ENCODE data around the gene KPNA6. TPM values are rescaled to one million over a fixed set of nuclear protein-coding genes. Genes with fewer than 3 reads are reported as not detected.

The KPNA6 gene
- total and polyA plus RNA-seq, 9 of the 15 experiments (the other 6 are each of a cell fraction or from before 2014, with no cell fraction given), result 20.1 to 54.6 (median 32.2) TPM

DNA sequence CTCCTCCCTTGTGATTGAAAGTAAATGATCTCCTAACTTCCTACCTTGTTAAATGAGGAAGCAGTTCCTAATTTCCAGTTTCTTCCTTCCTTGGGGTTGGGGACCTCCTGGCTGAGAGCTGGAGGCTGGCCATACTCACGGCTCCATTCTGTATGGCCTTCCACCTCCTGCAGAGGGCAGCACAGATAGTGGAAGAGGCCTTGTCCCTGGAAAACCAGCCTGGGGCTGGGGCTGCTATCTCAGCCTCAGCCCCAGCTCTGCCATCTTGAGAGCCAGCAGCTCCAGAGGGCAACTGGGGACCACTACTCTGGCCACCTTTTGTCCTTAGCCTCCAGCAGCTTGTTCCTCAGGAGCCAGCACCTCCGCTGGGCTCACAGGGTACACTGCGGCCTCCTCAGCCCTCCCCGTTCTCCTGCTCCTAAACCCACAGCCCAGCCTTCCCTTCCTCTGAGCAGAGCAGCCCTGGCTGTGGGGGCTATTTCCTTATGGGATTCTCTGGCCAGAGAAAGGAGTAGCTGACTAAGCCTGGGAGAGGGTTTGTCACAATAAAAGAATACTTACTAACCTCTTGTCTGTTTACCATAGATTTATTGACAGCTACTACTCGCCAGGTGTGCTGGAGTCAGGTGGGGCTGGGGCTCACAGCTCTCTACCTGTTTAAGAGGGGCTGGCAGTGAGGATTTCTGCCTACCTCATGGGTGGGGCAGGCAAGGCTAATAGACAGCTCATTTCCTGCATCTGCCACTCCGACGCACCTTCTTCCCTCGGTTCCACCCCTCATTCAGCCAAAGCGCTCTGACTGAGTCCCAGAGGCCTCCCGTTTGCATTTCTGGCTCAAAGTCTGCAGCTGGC is 108.0 kb downstream of the KPNA6 start (continued):
- TF ChIP-seq KDM4B (IDR thresholded peaks at IDR 0.05; ENCODE audit: borderline replicate concordance in 2 of 2, low read depth in 1 of 2), result no peak
- peak in 2 of 3 experiments; percentile 54 to 71 for TF ChIP-seq YY1 (IDR thresholded peaks at IDR 0.05; ENCODE audit: borderline replicate concordance in 1 of 3, control insufficient read depth in 1 of 3, extremely low read depth in 1 of 3, insufficient read depth in 3 of 3, insufficient read length in 1 of 3, insufficient replicate concordance in 2 of 3, low read depth in 1 of 3, low read length in 2 of 3)
- TF ChIP-seq, protein P1, sequence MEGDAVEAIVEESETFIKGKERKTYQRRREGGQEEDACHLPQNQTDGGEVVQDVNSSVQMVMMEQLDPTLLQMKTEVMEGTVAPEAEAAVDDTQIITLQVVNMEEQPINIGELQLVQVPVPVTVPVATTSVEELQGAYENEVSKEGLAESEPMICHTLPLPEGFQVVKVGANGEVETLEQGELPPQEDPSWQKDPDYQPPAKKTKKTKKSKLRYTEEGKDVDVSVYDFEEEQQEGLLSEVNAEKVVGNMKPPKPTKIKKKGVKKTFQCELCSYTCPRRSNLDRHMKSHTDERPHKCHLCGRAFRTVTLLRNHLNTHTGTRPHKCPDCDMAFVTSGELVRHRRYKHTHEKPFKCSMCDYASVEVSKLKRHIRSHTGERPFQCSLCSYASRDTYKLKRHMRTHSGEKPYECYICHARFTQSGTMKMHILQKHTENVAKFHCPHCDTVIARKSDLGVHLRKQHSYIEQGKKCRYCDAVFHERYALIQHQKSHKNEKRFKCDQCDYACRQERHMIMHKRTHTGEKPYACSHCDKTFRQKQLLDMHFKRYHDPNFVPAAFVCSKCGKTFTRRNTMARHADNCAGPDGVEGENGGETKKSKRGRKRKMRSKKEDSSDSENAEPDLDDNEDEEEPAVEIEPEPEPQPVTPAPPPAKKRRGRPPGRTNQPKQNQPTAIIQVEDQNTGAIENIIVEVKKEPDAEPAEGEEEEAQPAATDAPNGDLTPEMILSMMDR (IDR thresholded peaks at IDR 0.05 in 2 of 3, conservative IDR thresholded peaks at IDR 0.05 in 1 of 3; ENCODE audit: insufficient read depth in 2 of 3, low read depth in 1 of 3, low read length in 3 of 3), result peak; percentile 93 to 96 (median 96)
- no peak for TF ChIP-seq ZNF830 (CRISPR knock-in tag; IDR thresholded peaks at IDR 0.05)
- no peak for TF ChIP-seq PHTF2 (CRISPR knock-in tag; IDR thresholded peaks at IDR 0.05)
- 0 out of 2 replicates have a peak, but pooled peaks have one; percentile 30 for TF ChIP-seq ZKSCAN1 (IDR thresholded peaks at IDR 0.05; ENCODE audit: low read depth, low read length)
- TF ChIP-seq, protein P2, sequence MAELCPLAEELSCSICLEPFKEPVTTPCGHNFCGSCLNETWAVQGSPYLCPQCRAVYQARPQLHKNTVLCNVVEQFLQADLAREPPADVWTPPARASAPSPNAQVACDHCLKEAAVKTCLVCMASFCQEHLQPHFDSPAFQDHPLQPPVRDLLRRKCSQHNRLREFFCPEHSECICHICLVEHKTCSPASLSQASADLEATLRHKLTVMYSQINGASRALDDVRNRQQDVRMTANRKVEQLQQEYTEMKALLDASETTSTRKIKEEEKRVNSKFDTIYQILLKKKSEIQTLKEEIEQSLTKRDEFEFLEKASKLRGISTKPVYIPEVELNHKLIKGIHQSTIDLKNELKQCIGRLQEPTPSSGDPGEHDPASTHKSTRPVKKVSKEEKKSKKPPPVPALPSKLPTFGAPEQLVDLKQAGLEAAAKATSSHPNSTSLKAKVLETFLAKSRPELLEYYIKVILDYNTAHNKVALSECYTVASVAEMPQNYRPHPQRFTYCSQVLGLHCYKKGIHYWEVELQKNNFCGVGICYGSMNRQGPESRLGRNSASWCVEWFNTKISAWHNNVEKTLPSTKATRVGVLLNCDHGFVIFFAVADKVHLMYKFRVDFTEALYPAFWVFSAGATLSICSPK (IDR thresholded peaks at IDR 0.05; ENCODE audit: borderline replicate concordance), result no peak
- TF ChIP-seq PHF20 (IDR thresholded peaks at IDR 0.05; ENCODE audit: partially characterized antibody), result no peak
- TF ChIP-seq, protein P3, sequence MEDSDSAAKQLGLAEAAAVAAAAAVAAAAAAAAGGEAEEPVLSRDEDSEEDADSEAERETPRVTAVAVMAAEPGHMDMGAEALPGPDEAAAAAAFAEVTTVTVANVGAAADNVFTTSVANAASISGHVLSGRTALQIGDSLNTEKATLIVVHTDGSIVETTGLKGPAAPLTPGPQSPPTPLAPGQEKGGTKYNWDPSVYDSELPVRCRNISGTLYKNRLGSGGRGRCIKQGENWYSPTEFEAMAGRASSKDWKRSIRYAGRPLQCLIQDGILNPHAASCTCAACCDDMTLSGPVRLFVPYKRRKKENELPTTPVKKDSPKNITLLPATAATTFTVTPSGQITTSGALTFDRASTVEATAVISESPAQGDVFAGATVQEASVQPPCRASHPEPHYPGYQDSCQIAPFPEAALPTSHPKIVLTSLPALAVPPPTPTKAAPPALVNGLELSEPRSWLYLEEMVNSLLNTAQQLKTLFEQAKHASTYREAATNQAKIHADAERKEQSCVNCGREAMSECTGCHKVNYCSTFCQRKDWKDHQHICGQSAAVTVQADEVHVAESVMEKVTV (CRISPR knock-in tag; IDR thresholded peaks at IDR 0.05), result peak; percentile 72
- TF ChIP-seq MEF2A (IDR thresholded peaks at IDR 0.05; ENCODE audit: control insufficient read depth, low read depth, low read length), result no peak
- 0 out of 2 replicates have a peak, but pooled peaks have one; percentile 17 for TF ChIP-seq TEAD4 (IDR thresholded peaks at IDR 0.05; ENCODE audit: low read length)
- no peak for TF ChIP-seq TEAD4 (CRISPR knock-in tag; IDR thresholded peaks at IDR 0.05; ENCODE audit: borderline replicate concordance)
- peak; percentile 90 for TF ChIP-seq SMC3 (conservative IDR thresholded peaks at IDR 0.05; ENCODE audit: insufficient read depth, low read depth, low read length)
- TF ChIP-seq ATF1 (CRISPR knock-in tag; IDR thresholded peaks at IDR 0.05), result no peak
- TF ChIP-seq ATF1 (tag; IDR thresholded peaks at IDR 0.05), result peak; percentile 15; the same call in 1 of the 2 replicates
- TF ChIP-seq SRF (CRISPR knock-in tag; IDR thresholded peaks at IDR 0.05), result no peak
- peak; percentile 17; the same call in 1 of the 2 replicates for TF ChIP-seq ATF7 (IDR thresholded peaks at IDR 0.05)
- TF ChIP-seq STAG1 (CRISPR knock-in tag; IDR thresholded peaks at IDR 0.05; ENCODE audit: borderline replicate concordance), result peak; percentile 81; the same call in 1 of the 2 replicates
- TF ChIP-seq, protein P4, sequence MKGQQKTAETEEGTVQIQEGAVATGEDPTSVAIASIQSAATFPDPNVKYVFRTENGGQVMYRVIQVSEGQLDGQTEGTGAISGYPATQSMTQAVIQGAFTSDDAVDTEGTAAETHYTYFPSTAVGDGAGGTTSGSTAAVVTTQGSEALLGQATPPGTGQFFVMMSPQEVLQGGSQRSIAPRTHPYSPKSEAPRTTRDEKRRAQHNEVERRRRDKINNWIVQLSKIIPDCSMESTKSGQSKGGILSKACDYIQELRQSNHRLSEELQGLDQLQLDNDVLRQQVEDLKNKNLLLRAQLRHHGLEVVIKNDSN (CRISPR knock-in tag; IDR thresholded peaks at IDR 0.05), result peak; percentile 7; the same call in 1 of the 2 replicates
- no peak for TF ChIP-seq SREBF2 (CRISPR knock-in tag; IDR thresholded peaks at IDR 0.05)
